ENCODE measurements around the gene HS1BP3.

Gene HS1BP3

GRCh38 chr2:20571644-20572215 lies 79.2 kb downstream of the HS1BP3 start:
- no peak for DNase-seq (ENCODE audit: low spot score)

- DNase-seq (ENCODE audit: low spot score), result no peak
Observed at GRCh38 chr2:20571231-20571630, 79.7 kb downstream of the HS1BP3 start.

- DNase-seq (ENCODE audit: low spot score), result no peak
Observed at GRCh38 chr2:20570249-20570648, 80.6 kb downstream of the HS1BP3 start.

GRCh38 chr2:20569464-20570223 lies 81.3 kb downstream of the HS1BP3 start:
- no peak for DNase-seq (ENCODE audit: low spot score)

GRCh38 chr2:20568501-20569463 lies 82.1 kb downstream of the HS1BP3 start:
- peak; percentile 14 for DNase-seq (ENCODE audit: low spot score)

GRCh38 chr2:20567926-20568179 lies 83.0 kb downstream of the HS1BP3 start:
- DNase-seq (ENCODE audit: low spot score), result no peak

Measured in kidney tubule cell (primary cell).